NCI-H187 (cell line): ENCODE data around the gene IQGAP2.

Experiments used
- DNase-seq, 2 experiments: peaks; one replicate each; lab custom pipeline; 2025; lab: John Stamatoyannopoulos, UW

IQGAP2 gene

GRCh38 chr5:76689321-76690036, 286.4 kb downstream of the IQGAP2 start:
- DNase-seq, result no peak

- DNase-seq, result no peak
Measured at GRCh38 chr5:76690037-76690679, 287.1 kb downstream of the IQGAP2 start.

GRCh38 chr5:76690704-76691466, 287.8 kb downstream of the IQGAP2 start:
- no peak for DNase-seq

- no peak for DNase-seq
Measured at GRCh38 chr5:76691467-76692273, 288.6 kb downstream of the IQGAP2 start.

- no peak for DNase-seq
Measured at GRCh38 chr5:76692274-76692540, 289.1 kb downstream of the IQGAP2 start.

GRCh38 chr5:76692651-76693050, 289.6 kb downstream of the IQGAP2 start:
- no peak for DNase-seq

GRCh38 chr5:76693141-76693540, 290.1 kb downstream of the IQGAP2 start:
- no peak for DNase-seq

- no peak for DNase-seq
Measured at GRCh38 chr5:76694317-76694716, 291.2 kb downstream of the IQGAP2 start.

- DNase-seq, result no peak
Measured at GRCh38 chr5:76695346-76695745, 292.3 kb downstream of the IQGAP2 start.

GRCh38 chr5:76696251-76696650, 293.2 kb downstream of the IQGAP2 start:
- DNase-seq, result no peak

GRCh38 chr5:76697670-76698069, 294.6 kb downstream of the IQGAP2 start:
- no peak for DNase-seq

GRCh38 chr5:76700571-76700970, 297.5 kb downstream of the IQGAP2 start:
- DNase-seq, result no peak

GRCh38 chr5:76701298-76701697, 298.2 kb downstream of the IQGAP2 start:
- no peak for DNase-seq

GRCh38 chr5:76703707-76704106, 300.6 kb downstream of the IQGAP2 start:
- no peak for DNase-seq

GRCh38 chr5:76704131-76704663, 301.1 kb downstream of the IQGAP2 start:
- no peak for DNase-seq

GRCh38 chr5:76705574-76705973, 302.5 kb downstream of the IQGAP2 start:
- DNase-seq, result no peak

GRCh38 chr5:76709762-76710161, 306.7 kb downstream of the IQGAP2 start:
- no peak for DNase-seq

GRCh38 chr5:76710991-76711390, 307.9 kb downstream of the IQGAP2 start:
- no peak for DNase-seq

GRCh38 chr5:76714751-76715485, 311.8 kb downstream of the IQGAP2 start:
- no peak for DNase-seq

- no peak for DNase-seq
Measured at GRCh38 chr5:76715486-76715735, 312.3 kb downstream of the IQGAP2 start.

GRCh38 chr5:76715736-76716455, 312.8 kb downstream of the IQGAP2 start, which contains the start of gene F2R:
F2R (plus strand) TSS chr5:76716126; CDS start chr5:76716308, 182 bp downstream.
- no peak for DNase-seq
